SJCRH30 (cell line): Measurements from ENCODE around the gene PARVG. TPM values are rescaled to one million over a fixed set of nuclear protein-coding genes. Genes with fewer than 3 reads are reported as not detected.

Experiments used
- DNase-seq, 2 experiments: peaks; one replicate each; pipeline ENCODE4 v3.0.0-alpha.2; 2015 to 2020
- H3K27ac ChIP-seq: fragments of 250-450 bp; sonication (Bioruptor Pico); 2 replicates; pipeline ENCODE4 v1.5.1; 2020; ENCODE audit warnings: mild to moderate bottlenecking, moderate library complexity
- H3K27me3 ChIP-seq: fragments of 250-450 bp; sonication (Bioruptor Pico); 2 replicates; pipeline ENCODE4 v1.5.1; 2020; ENCODE audit warnings: mild to moderate bottlenecking, moderate library complexity
- H3K36me3 ChIP-seq: fragments of 250-450 bp; sonication (Bioruptor Pico); 2 replicates; pipeline ENCODE4 v1.5.1; 2020; ENCODE audit warnings: mild to moderate bottlenecking, moderate library complexity
- H3K4me1 ChIP-seq: fragments of 250-450 bp; sonication (Bioruptor Pico); 2 replicates; pipeline ENCODE4 v1.5.1; 2020; ENCODE audit warnings: mild to moderate bottlenecking, moderate library complexity
- H3K4me3 ChIP-seq: fragments of 250-450 bp; sonication (Bioruptor Pico); 2 replicates; pipeline ENCODE4 v1.5.1; 2020; ENCODE audit warnings: mild to moderate bottlenecking, moderate library complexity
- H3K9me3 ChIP-seq: fragments of 250-450 bp; sonication (Bioruptor Pico); replicated peaks from 2 replicates; pipeline ENCODE4 v1.5.1; 2020; ENCODE audit warnings: mild to moderate bottlenecking, moderate library complexity
- total RNA-seq: library from RNA; depleted of rRNA; stranded (reverse); fragments of >200 nt; shearing (Covaris generic); gene quantifications from 2 replicates; pipeline ENCODE4 v1.2.3, GENCODE V29; 2014

The PARVG gene
- total RNA-seq, 1 experiment from 2014 or later = not detected

GRCh38 chr22:44164031-44164430 is 16.7 kb upstream of the PARVG start:
- Histone ChIP-seq H3K9me3 (no peaks in the 10 kb centered on the region), H3K4me3 (no peak overlapping the region), H3K4me1 (no peaks in the 10 kb centered on the region), H3K27me3 (no peaks in the 10 kb centered on the region), H3K27ac (no peak overlapping the region), H3K36me3 (no peaks in the 10 kb centered on the region)
- no peak for DNase-seq

- no peak for DNase-seq
- no peaks in the 10 kb centered on the region for H3K36me3 ChIP-seq
- no peak overlapping the region for H3K27ac ChIP-seq
- no peaks in the 10 kb centered on the region for H3K9me3 ChIP-seq
- H3K4me1 ChIP-seq = no peaks in the 10 kb centered on the region
- H3K27me3 ChIP-seq = no peaks in the 10 kb centered on the region
- H3K4me3 ChIP-seq = no peak overlapping the region
Measured at GRCh38 chr22:44165286-44165874, 15.3 kb upstream of the PARVG start.

DNA sequence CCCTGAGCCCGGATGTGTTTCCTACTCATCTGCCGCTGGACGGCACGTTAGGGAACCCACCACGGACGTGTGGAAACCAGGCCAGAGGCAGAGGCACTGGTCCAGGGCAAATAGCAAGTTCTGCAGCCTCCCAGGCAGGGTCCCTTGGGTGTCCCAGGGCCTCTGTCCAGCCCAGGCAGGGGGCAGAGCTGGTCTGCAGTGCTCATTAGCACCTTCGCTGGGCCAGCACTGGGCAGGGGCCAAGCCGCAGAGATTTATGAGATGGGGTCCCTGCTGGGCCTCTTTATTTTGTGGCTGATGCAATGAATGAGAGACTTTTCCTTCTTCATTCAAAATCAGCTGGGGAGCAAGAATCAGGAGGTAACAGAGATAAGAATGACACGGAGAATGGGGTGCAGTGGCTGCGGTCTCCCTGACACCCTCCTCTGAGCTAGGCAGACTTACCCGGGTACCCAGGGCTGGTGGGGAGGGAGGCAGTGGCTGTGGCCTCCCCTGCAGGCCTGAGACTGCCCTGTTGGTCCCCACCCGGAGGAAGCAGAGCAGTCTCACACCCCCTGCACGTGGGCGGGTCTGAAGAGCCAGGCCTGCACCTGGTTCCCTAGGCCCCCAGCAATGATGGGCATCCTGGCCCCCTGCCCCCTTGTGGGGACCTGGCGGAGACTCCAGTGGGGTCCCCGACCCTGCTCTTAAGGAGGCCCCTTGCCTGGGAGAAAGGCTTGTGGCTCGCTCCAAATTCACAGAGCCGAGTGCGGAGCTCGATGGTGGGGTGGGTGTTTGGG is 14.0 kb upstream of the PARVG start:
- Histone ChIP-seq H3K27ac (no peak overlapping the region), H3K36me3 (no peaks in the 10 kb centered on the region), H3K4me1 (no peaks in the 10 kb centered on the region)

DNA sequence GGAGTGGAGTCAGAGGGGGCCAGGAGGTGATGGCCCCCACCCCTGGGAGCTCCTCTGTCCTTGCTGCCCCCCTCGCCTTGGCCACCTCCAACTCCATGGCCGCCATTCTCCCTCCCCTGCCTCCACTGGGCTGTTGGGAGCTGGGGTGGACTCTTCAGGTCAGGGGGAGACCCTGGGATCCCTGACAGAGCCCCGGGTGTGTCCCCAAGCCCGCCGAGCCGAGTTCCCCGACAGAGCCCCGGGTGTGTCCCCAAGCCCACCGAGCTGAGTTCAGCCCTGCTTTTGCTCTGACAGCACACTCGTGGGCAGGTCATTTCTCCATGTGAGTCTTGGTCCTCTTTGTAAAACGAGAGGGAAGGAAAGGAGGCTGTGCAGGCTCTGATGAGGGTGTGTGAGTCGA is 13.2 kb upstream of the PARVG start:
- Histone ChIP-seq H3K4me3 (no peak overlapping the region), H3K27ac (no peak overlapping the region)

More for the DNA sequence above, 14.0 kb upstream of the PARVG start:
- no peak for DNase-seq
- Histone ChIP-seq H3K4me3 (no peak overlapping the region), H3K9me3 (no peaks in the 10 kb centered on the region), H3K27me3 (no peaks in the 10 kb centered on the region)

DNA sequence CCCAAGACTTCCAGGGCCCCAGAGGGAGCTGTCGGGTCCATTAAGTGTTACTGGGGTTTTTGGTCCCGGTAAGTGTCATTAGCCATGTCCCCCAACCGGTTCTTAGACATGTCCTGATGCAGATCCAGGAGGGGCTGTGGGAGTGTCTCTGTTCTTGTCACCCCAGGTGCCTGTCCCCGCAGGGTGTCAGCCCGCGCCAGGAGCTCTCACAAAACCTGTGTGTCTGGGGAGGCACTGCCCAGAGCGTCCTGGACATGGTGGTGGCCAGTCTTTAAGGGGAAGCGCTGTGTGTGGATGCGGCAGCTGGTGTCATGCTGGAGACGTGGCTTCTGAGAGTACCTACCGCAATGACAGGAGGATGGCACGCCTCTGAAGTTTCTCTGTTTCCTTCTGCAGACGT is 12.5 kb upstream of the PARVG start:
- H3K4me1 ChIP-seq = no peaks in the 10 kb centered on the region
- no peak for DNase-seq
- no peak overlapping the region for H3K27ac ChIP-seq
- H3K9me3 ChIP-seq = no peaks in the 10 kb centered on the region
- no peak overlapping the region for H3K4me3 ChIP-seq
- no peaks in the 10 kb centered on the region for H3K36me3 ChIP-seq
- no peaks in the 10 kb centered on the region for H3K27me3 ChIP-seq

More for the DNA sequence above, 13.2 kb upstream of the PARVG start:
- DNase-seq = no peak
- no peaks in the 10 kb centered on the region for H3K9me3 ChIP-seq
- H3K36me3 ChIP-seq = no peaks in the 10 kb centered on the region
- no peaks in the 10 kb centered on the region for H3K27me3 ChIP-seq
- H3K4me1 ChIP-seq = no peaks in the 10 kb centered on the region

- Histone ChIP-seq H3K4me3 (no peak overlapping the region), H3K36me3 (no peaks in the 10 kb centered on the region), H3K27ac (no peak overlapping the region), H3K4me1 (no peaks in the 10 kb centered on the region), H3K9me3 (no peaks in the 10 kb centered on the region), H3K27me3 (no peaks in the 10 kb centered on the region)
- DNase-seq = no peak
Measured at GRCh38 chr22:44170470-44170869, 10.3 kb upstream of the PARVG start.

DNA sequence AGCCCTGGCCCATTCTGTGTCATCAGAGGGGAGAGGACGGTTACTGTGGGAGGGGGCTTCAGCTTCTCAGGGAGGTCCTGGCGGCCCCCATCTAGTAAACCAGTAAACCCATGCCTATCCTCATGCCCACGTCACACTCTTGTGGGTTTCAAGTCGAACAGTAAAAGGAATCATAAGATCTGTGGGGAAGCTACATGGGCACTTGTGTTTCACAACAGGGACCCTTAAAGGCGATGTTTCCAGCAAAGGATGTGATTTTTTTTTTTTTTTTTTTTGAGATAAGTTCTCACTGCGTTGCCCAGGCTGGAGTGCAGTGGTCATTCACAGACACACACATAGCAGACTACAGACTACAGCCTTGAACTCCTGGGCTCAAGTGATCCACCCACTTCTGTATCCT is 9.2 kb upstream of the PARVG start:
- no peak for DNase-seq
- Histone ChIP-seq H3K4me3 (no peak overlapping the region), H3K4me1 (no peaks in the 10 kb centered on the region), H3K36me3 (no peaks in the 10 kb centered on the region), H3K27me3 (no peaks in the 10 kb centered on the region), H3K27ac (no peak overlapping the region), H3K9me3 (no peaks in the 10 kb centered on the region)

GRCh38 chr22:44172370-44173108 is 8.2 kb upstream of the PARVG start:
- Histone ChIP-seq H3K27ac (no peak overlapping the region), H3K9me3 (no peaks in the 10 kb centered on the region), H3K4me3 (no peak overlapping the region), H3K4me1 (no peaks in the 10 kb centered on the region), H3K36me3 (no peaks in the 10 kb centered on the region), H3K27me3 (no peaks in the 10 kb centered on the region)
- DNase-seq = peak in 1 of 2 experiments; percentile 3

- Histone ChIP-seq H3K27ac (no peak overlapping the region), H3K36me3 (no peaks in the 10 kb centered on the region), H3K4me1 (no peaks in the 10 kb centered on the region), H3K4me3 (no peak overlapping the region), H3K27me3 (no peaks in the 10 kb centered on the region), H3K9me3 (no peaks in the 10 kb centered on the region)
- no peak for DNase-seq
Measured at GRCh38 chr22:44173154-44173553, 7.6 kb upstream of the PARVG start.

GRCh38 chr22:44175676-44176075 is 5.0 kb upstream of the PARVG start:
- no peaks in the 10 kb centered on the region for H3K4me1 ChIP-seq
- no peaks in the 10 kb centered on the region for H3K9me3 ChIP-seq
- 0 out of 2 replicates have a peak, but pooled peaks cover 5% of the 10 kb centered on the region for H3K27me3 ChIP-seq
- no peaks in the 10 kb centered on the region for H3K36me3 ChIP-seq
- no peak overlapping the region for H3K27ac ChIP-seq
- no peak overlapping the region for H3K4me3 ChIP-seq
- no peak for DNase-seq

GRCh38 chr22:44179196-44179988 is 1.3 kb upstream of the PARVG start:
- Histone ChIP-seq H3K9me3 (no peaks in the 10 kb centered on the region), H3K27me3 (0 out of 2 replicates have a peak, but pooled peaks cover 5% of the 10 kb centered on the region), H3K27ac (no peak overlapping the region), H3K4me3 (no peak overlapping the region), H3K4me1 (no peaks in the 10 kb centered on the region), H3K36me3 (no peaks in the 10 kb centered on the region)
- no peak for DNase-seq

GRCh38 chr22:44179989-44180705 is 578 bp upstream of the PARVG start:
- Histone ChIP-seq H3K36me3 (no peaks in the 10 kb centered on the region), H3K9me3 (no peaks in the 10 kb centered on the region), H3K4me3 (no peak overlapping the region), H3K4me1 (no peaks in the 10 kb centered on the region), H3K27me3 (0 out of 2 replicates have a peak, but pooled peaks cover 5% of the 10 kb centered on the region), H3K27ac (no peak overlapping the region)
- no peak for DNase-seq

GRCh38 chr22:44181033-44181911 is 547 bp downstream of the PARVG start:
- DNase-seq = no peak
- Histone ChIP-seq H3K27me3 (0 out of 2 replicates have a peak, but pooled peaks cover 5% of the 10 kb centered on the region), H3K4me1 (no peaks in the 10 kb centered on the region), H3K27ac (no peak overlapping the region), H3K36me3 (no peaks in the 10 kb centered on the region), H3K4me3 (no peak overlapping the region), H3K9me3 (no peaks in the 10 kb centered on the region)
